HG03097 (cell line): ENCODE results near the gene CLEC3A.
"Not testable (repeated sequence)": the region's sequence is repeated elsewhere in the genome, so short reads cannot be mapped to it uniquely, and the experiment has no call there.

Experiments used
- ATAC-seq: cut with Tn5 transposase; IDR thresholded peaks from one replicate; pipeline ENCODE4 v1.9.1; 2021; ENCODE audit not compliant: unreplicated experiment, low FRiP score

The CLEC3A gene

GRCh38 chr16:78022347-78023060 is at the start of gene CLEC3A:
TSS of gene CLEC3A (plus strand) at chr16:78022548. CDS start at chr16:78022627, 79 bp downstream.
- ATAC-seq: no peak

- ATAC-seq: no peak
These were observed 47.5 kb upstream of the CLEC3A start for GRCh38 chr16:77974883-77975282.

- no peak for ATAC-seq
These were observed 46.4 kb upstream of the CLEC3A start for GRCh38 chr16:77975942-77976341.

GRCh38 chr16:77977339-77977738 is 45.0 kb upstream of the CLEC3A start:
- ATAC-seq: no peak

- ATAC-seq: no peak
These were observed 37.2 kb upstream of the CLEC3A start for GRCh38 chr16:77985111-77985510.

- no peak for ATAC-seq
These were observed 36.2 kb upstream of the CLEC3A start for GRCh38 chr16:77986011-77986740.

GRCh38 chr16:77987810-77988209 is 34.5 kb upstream of the CLEC3A start:
- no peak for ATAC-seq

- ATAC-seq: no peak
These were observed 32.5 kb upstream of the CLEC3A start for GRCh38 chr16:77989846-77990245.

- no peak for ATAC-seq
These were observed 30.6 kb upstream of the CLEC3A start for GRCh38 chr16:77991701-77992100.

GRCh38 chr16:77992381-77992780 is 30.0 kb upstream of the CLEC3A start:
- ATAC-seq: not testable (repeated sequence)

- ATAC-seq: no peak
These were observed 29.0 kb upstream of the CLEC3A start for GRCh38 chr16:77993111-77993985.

GRCh38 chr16:77995843-77996455 is 26.4 kb upstream of the CLEC3A start:
- no peak for ATAC-seq

GRCh38 chr16:77998350-77999023 is 23.9 kb upstream of the CLEC3A start:
- ATAC-seq: no peak

- no peak for ATAC-seq
These were observed 20.8 kb upstream of the CLEC3A start for GRCh38 chr16:78001451-78002025.

- ATAC-seq: peak; percentile 100
These were observed 19.3 kb upstream of the CLEC3A start for GRCh38 chr16:78002915-78003538.

GRCh38 chr16:78004517-78004916 is 17.8 kb upstream of the CLEC3A start:
- ATAC-seq: no peak

- ATAC-seq: no peak
These were observed 16.5 kb upstream of the CLEC3A start for GRCh38 chr16:78005881-78006280.

GRCh38 chr16:78007121-78007520 is 15.2 kb upstream of the CLEC3A start:
- no peak for ATAC-seq

- no peak for ATAC-seq
These were observed 1.8 kb downstream of the CLEC3A start for GRCh38 chr16:78024159-78024558.
